ENCODE results near the gene LIPF. TPM values are rescaled to one million over a fixed set of nuclear protein-coding genes. Genes with fewer than 3 reads are reported as not detected.

The LIPF gene
- total and polyA plus RNA-seq, 2 of the 13 experiments (the other 11 are each of a cell fraction or from before 2014, with no cell fraction given): not detected

- TF ChIP-seq ZNF407 (CRISPR knock-in tag; IDR thresholded peaks at IDR 0.05; ENCODE audit: not compliant biosample characterization) (no peak), KAT7 (CRISPR knock-in tag; IDR thresholded peaks at IDR 0.05; ENCODE audit: borderline replicate concordance) (no peak)
Measured at GRCh38 chr10:88664142-88664541, at the start of gene LIPF (continued).

GRCh38 chr10:88616250-88616977 lies 47.8 kb upstream of the LIPF start:
- 20% methylated on average over 10 of the region's 18 CpGs for WGBS (ENCODE audit: low lambda C conversion rate)
- no peak overlapping the region for H3K4me3 ChIP-seq (replicated peaks in 1 of 3; ENCODE audit: insufficient read depth in 1 of 3, low read depth in 2 of 3, low read length in 3 of 3)

More at GRCh38 chr10:88616250-88616977, 47.8 kb upstream of the LIPF start:
- intact Hi-C loops (cut with micrococcal nuclease; ENCODE audit: unreplicated experiment) (no loop called here), in situ Hi-C loops (cut with HindIII; ENCODE audit: extremely low pct_ligation_motif_present, low pct_unique_long_range_greater_than_20kb) (no loop called here)
- no peak for FAIRE-seq
- no peak; the same call in 2 of the 3 replicates for ATAC-seq
- Histone ChIP-seq H3K79me2 (ENCODE audit: insufficient read depth, low read length) (no peaks in the 10 kb centered on the region), H3K36me3 (replicated peaks in 1 of 2; ENCODE audit: control insufficient read depth in 1 of 2, insufficient read depth in 2 of 2, low read length in 2 of 2) (no peaks in the 10 kb centered on the region), H3K9me3 (ENCODE audit: low read length) (no peaks in the 10 kb centered on the region), H3K27me3 (ENCODE audit: control insufficient read depth in 1 of 2, insufficient read depth in 2 of 2, low read length in 2 of 2) (no peaks in the 10 kb centered on the region), H3K27ac (ENCODE audit: extremely low read length, insufficient read depth, low read length) (no peak overlapping the region), H4K20me1 (ENCODE audit: insufficient read depth, low read length) (no peaks in the 10 kb centered on the region), H3K4me2 (ENCODE audit: low read depth, low read length) (no peak overlapping the region), H2AFZ (ENCODE audit: low read length) (no peak overlapping the region), H3K9ac (ENCODE audit: insufficient read depth, low read depth, low read length) (no peak overlapping the region), H3K4me1 (ENCODE audit: insufficient read depth, low read length) (no peaks in the 10 kb centered on the region)
- ChIA-PET CTCF (ENCODE audit: low intra/inter-chr PET ratio, low total read pairs) (no interaction called here), POLR2A (no interaction called here)
- TF ChIP-seq DZIP1 (CRISPR knock-in tag; IDR thresholded peaks at IDR 0.05) (no peak), CREM (IDR thresholded peaks at IDR 0.05) (no peak), CREM (CRISPR knock-in tag; IDR thresholded peaks at IDR 0.05) (no peak), ZBTB7B (CRISPR knock-in tag; IDR thresholded peaks at IDR 0.05) (no peak), FLYWCH1 (CRISPR knock-in tag; IDR thresholded peaks at IDR 0.05) (no peak), CENPT (CRISPR knock-in tag; IDR thresholded peaks at IDR 0.05; ENCODE audit: low read depth) (no peak), TBP (CRISPR knock-in tag; IDR thresholded peaks at IDR 0.05) (no peak), ZNF776 (CRISPR knock-in tag; IDR thresholded peaks at IDR 0.05) (no peak), SMAD9 (CRISPR knock-in tag; IDR thresholded peaks at IDR 0.05) (no peak)
- BruUV-seq (replicated peaks): no TSS peak
- DNase-seq (ENCODE audit: low spot score): no peak

All from HepG2 (cell line).